Esophagus squamous epithelium (tissue), 5 donors: ENCODE results near the gene TRIP10. TPM values are rescaled to one million over a fixed set of nuclear protein-coding genes. Genes with fewer than 3 reads are reported as not detected.

Experiments used
- DNase-seq: peaks from one replicate; lab custom pipeline; 2025; lab: John Stamatoyannopoulos, UW
- H3K27ac ChIP-seq, 4 donors: fragments of 200-600 bp; sonication (generic); one replicate each; pipeline ENCODE4 v1.5.1; 2016 to 2019; ENCODE audit warnings: mild to moderate bottlenecking in 1 of 4
- H3K27me3 ChIP-seq, 4 donors: fragments of 200-600 bp; sonication (generic); 1 replicate in 3 of 4; 2 replicates in 1 of 4; pipeline versions ENCODE4 v1.5.1 to v1.6.0; 2017 to 2021; ENCODE audit warnings: antibody characterized with exemption in 1 of 4
- H3K36me3 ChIP-seq, 3 donors: fragments of 200-600 bp; sonication (generic); one replicate each; pipeline ENCODE4 v1.5.1; 2016 to 2019
- H3K4me1 ChIP-seq, 3 donors: fragments of 200-600 bp; sonication (generic); one replicate each; pipeline ENCODE4 v1.5.1; 2017 to 2019
- H3K4me3 ChIP-seq, 4 donors: fragments of 200-600 bp; sonication (generic); 1 replicate in 3 of 4; 2 replicates in 1 of 4; pipeline ENCODE4 v1.5.1; 2016 to 2019; ENCODE audit warnings: mild to moderate bottlenecking in 2 of 4, moderate library complexity in 1 of 4
- H3K9me3 ChIP-seq, 3 donors: fragments of 200-600 bp; sonication (generic); one replicate each; pipeline ENCODE4 v1.5.1; 2016 to 2019
- POLR2A ChIP-seq, 4 donors: fragments of 450-650 bp; IDR thresholded peaks; one replicate each; pipeline ENCODE4 v1.6.1; 2017; ENCODE audit warnings: antibody characterized with exemption in 4 of 4, mild to moderate bottlenecking in 4 of 4, moderate library complexity in 3 of 4
- WGBS, 2 donors: methylation state at CpG; one replicate each; pipeline ENCODE4 v1.1.5; 2018; 5-methylcytosine and 5-hydroxymethylcytosine counted together
- intact Hi-C: fragments of 100-400 bp; cut with DNase I; formaldehyde crosslinking; loops from one replicate; pipeline ENCODE4 v1.15.0; 2022
- total RNA-seq, 4 donors: library from RNA; depleted of rRNA; stranded (reverse); fragments of >200 nt; gene quantifications; one replicate each; pipeline ENCODE4 v1.1.0, GENCODE V29; 2016
- TF ChIP-seq, protein P1 (sequence below), 6 experiments: fragments of 450-650 bp in 4 of 6; fragments of 200-600 bp in 2 of 6; sonication (generic) in 2 of 6; IDR thresholded peaks; one replicate each; pipeline ENCODE4 v1.5.1; 2016 to 2019; ENCODE audit warnings: antibody characterized with exemption in 6 of 6, mild to moderate bottlenecking in 4 of 6, moderate library complexity in 4 of 6
- donor health status: DM: yes; HTN: yes; CAD: no.

TRIP10 gene
- total RNA-seq, 4 donors from 2014 or later = 67.6 to 160 (median 117) TPM

GRCh38 chr19:6788896-6789295 lies 49.4 kb downstream of the TRIP10 start:
- Histone ChIP-seq H3K36me3 (no peaks in the 10 kb centered on the region), H3K4me1 (peaks cover 0 to 6% (median 0%) of the 10 kb centered on the region in 3 donors), H3K4me3 (no peak overlapping the region), H3K9me3 (no peaks in the 10 kb centered on the region), H3K27ac (no peak overlapping the region), H3K27me3 (peaks cover 0 to 15% (median 0%) of the 10 kb centered on the region in 4 donors)
- TF ChIP-seq, protein P1, sequence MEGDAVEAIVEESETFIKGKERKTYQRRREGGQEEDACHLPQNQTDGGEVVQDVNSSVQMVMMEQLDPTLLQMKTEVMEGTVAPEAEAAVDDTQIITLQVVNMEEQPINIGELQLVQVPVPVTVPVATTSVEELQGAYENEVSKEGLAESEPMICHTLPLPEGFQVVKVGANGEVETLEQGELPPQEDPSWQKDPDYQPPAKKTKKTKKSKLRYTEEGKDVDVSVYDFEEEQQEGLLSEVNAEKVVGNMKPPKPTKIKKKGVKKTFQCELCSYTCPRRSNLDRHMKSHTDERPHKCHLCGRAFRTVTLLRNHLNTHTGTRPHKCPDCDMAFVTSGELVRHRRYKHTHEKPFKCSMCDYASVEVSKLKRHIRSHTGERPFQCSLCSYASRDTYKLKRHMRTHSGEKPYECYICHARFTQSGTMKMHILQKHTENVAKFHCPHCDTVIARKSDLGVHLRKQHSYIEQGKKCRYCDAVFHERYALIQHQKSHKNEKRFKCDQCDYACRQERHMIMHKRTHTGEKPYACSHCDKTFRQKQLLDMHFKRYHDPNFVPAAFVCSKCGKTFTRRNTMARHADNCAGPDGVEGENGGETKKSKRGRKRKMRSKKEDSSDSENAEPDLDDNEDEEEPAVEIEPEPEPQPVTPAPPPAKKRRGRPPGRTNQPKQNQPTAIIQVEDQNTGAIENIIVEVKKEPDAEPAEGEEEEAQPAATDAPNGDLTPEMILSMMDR (IDR thresholded peaks at IDR 0.05) = no peak
- no peak for TF ChIP-seq POLR2A (IDR thresholded peaks at IDR 0.05)
- intact Hi-C loops = no loop called here
- DNase-seq = no peak
- WGBS, 2 donors = 45 to 49% methylated on average over 3 to 4 of the region's 4 CpGs

GRCh38 chr19:6790194-6791128 lies 51.0 kb downstream of the TRIP10 start:
- Histone ChIP-seq H3K27ac (no peak overlapping the region), H3K27me3 (peaks cover 0 to 15% (median 0%) of the 10 kb centered on the region in 4 donors), H3K36me3 (no peaks in the 10 kb centered on the region), H3K4me1 (peaks cover 0 to 6% (median 0%) of the 10 kb centered on the region in 3 donors), H3K4me3 (no peak overlapping the region), H3K9me3 (peaks cover 0 to 7% (median 0%) of the 10 kb centered on the region in 3 donors)
- 31% methylated on average over 4 to 5 of the region's 5 CpGs for WGBS, 2 donors
- DNase-seq = no peak
- TF ChIP-seq, protein P1 (IDR thresholded peaks at IDR 0.05) = no peak
- no peak for TF ChIP-seq POLR2A (IDR thresholded peaks at IDR 0.05)
- intact Hi-C loops = no loop called here

DNA sequence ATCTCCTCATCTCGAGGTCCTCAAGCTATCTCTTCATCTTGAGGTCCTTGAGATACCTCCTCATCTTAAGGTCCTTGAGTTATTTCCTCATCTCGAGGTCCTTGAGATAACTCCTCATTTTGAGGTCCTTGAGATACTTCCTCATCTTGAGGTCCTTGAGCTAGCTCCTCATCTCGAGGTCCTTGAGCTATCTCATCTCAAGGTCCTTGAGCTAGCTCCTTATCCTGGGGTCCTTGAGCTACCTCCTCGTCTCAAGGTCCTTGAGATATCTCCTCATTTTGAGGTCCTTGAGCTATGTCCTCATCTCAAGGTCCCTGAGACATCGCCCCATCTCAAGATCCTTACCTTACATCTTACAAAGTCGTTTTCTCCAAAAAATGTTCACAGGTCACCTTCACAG lies 51.8 kb downstream of the TRIP10 start:
- H3K27ac ChIP-seq = no peak overlapping the region
- TF ChIP-seq, protein P1 (IDR thresholded peaks at IDR 0.05) = no peak
- no peak for TF ChIP-seq POLR2A (IDR thresholded peaks at IDR 0.05)
- DNase-seq = no peak
- H3K27me3 ChIP-seq = peaks cover 0 to 20% (median 0%) of the 10 kb centered on the region in 4 donors
- H3K4me1 ChIP-seq = peaks cover 0 to 6% (median 0%) of the 10 kb centered on the region in 3 donors
- H3K36me3 ChIP-seq = no peaks in the 10 kb centered on the region
- no peak overlapping the region for H3K4me3 ChIP-seq
- intact Hi-C loops = no loop called here
- 63 to 65% methylated on average over 6 of the region's 6 CpGs for WGBS, 2 donors
- H3K9me3 ChIP-seq = peaks cover 0 to 7% (median 0%) of the 10 kb centered on the region in 3 donors

- no peaks in the 10 kb centered on the region for H3K36me3 ChIP-seq
- TF ChIP-seq, protein P1 (IDR thresholded peaks at IDR 0.05) = no peak
- TF ChIP-seq POLR2A (IDR thresholded peaks at IDR 0.05) = no peak
- H3K4me1 ChIP-seq = peaks cover 0 to 6% (median 0%) of the 10 kb centered on the region in 3 donors
- H3K4me3 ChIP-seq = no peak overlapping the region
- no peak for DNase-seq
- H3K27ac ChIP-seq = no peak overlapping the region
- H3K27me3 ChIP-seq = peaks cover 0 to 29% (median 0%) of the 10 kb centered on the region in 4 donors
- peaks cover 0 to 7% (median 0%) of the 10 kb centered on the region in 3 donors for H3K9me3 ChIP-seq
- intact Hi-C loops = no loop called here
- 78 to 84% methylated on average over 4 of the region's 4 CpGs for WGBS, 2 donors
Observed at GRCh38 chr19:6793411-6793810, 53.9 kb downstream of the TRIP10 start.

- Histone ChIP-seq H3K4me3 (no peak overlapping the region), H3K9me3 (peaks cover 0 to 7% (median 0%) of the 10 kb centered on the region in 3 donors), H3K27me3 (peaks cover 0 to 29% (median 0%) of the 10 kb centered on the region in 4 donors), H3K4me1 (peaks cover 0 to under 1% (median 0%) of the 10 kb centered on the region in 3 donors), H3K27ac (no peak overlapping the region), H3K36me3 (no peaks in the 10 kb centered on the region)
- TF ChIP-seq, protein P1 (IDR thresholded peaks at IDR 0.05) = no peak
- no peak for TF ChIP-seq POLR2A (IDR thresholded peaks at IDR 0.05)
- WGBS, 2 donors = 85% methylated on average over 5 of the region's 5 CpGs
- intact Hi-C loops = no loop called here
- no peak for DNase-seq
Observed at GRCh38 chr19:6793973-6794372, 54.5 kb downstream of the TRIP10 start.
